A673 (cell line): ENCODE results near the gene MIA2. TPM values are rescaled to one million over a fixed set of nuclear protein-coding genes. Genes with fewer than 3 reads are reported as not detected.
"Not testable (repeated sequence)": the region's sequence is repeated elsewhere in the genome, so short reads cannot be mapped to it uniquely, and the experiment has no call there.

Experiments used
- BruUV-seq: library from RNA; stranded (reverse); fragments of 400-500 nt; replicated peaks from 2 replicates; lab custom pipeline; 2021; lab: Mats Ljungman, UMichigan
- CTCF ChIA-PET: fragments of 300-600 bp; sonication (Branson Sonifier 250); formaldehyde crosslinking; loops from one replicate; lab custom pipeline; 2022; ENCODE audit warnings: antibody characterized with exemption; lab: Charles Lee
- POLR2A ChIA-PET: fragments of 300-600 bp; sonication (Branson Sonifier 250); formaldehyde crosslinking; loops from one replicate; lab custom pipeline; 2022; ENCODE audit warnings: antibody characterized with exemption; ENCODE audit not compliant: low non-redundant PET; lab: Charles Lee
- DNase-seq: peaks from one replicate; pipeline ENCODE4 v3.0.0-alpha.2; 2015; ENCODE audit warnings: low spot score
- H3K27ac ChIP-seq: fragments of 200-600 bp; sonication (generic); 2 replicates; pipeline ENCODE4 v1.5.1; 2016; ENCODE audit warnings: mixed run types, low read depth, mild to moderate bottlenecking, mixed read lengths, antibody characterized with exemption, low read length; ENCODE audit not compliant: poor library complexity, severe bottlenecking
- H3K27me3 ChIP-seq: fragments of 200-600 bp; sonication (generic); replicated peaks from 2 replicates; pipeline ENCODE4 v1.6.1; 2017; ENCODE audit warnings: mixed run types, low read depth, mild to moderate bottlenecking, mixed read lengths, antibody characterized with exemption, low read length; ENCODE audit not compliant: insufficient read depth, poor library complexity
- H3K36me3 ChIP-seq: fragments of 200-600 bp; sonication (generic); 2 replicates; pipeline ENCODE4 v1.6.1; 2016; ENCODE audit warnings: mixed run types, mild to moderate bottlenecking, mixed read lengths, antibody characterized with exemption, low read length; ENCODE audit not compliant: insufficient read depth, poor library complexity, severe bottlenecking
- H3K4me1 ChIP-seq: fragments of 200-600 bp; sonication (generic); 2 replicates; pipeline ENCODE4 v1.6.1; 2017; ENCODE audit warnings: mixed run types, mild to moderate bottlenecking, mixed read lengths, antibody characterized with exemption, low read length; ENCODE audit not compliant: insufficient read depth, poor library complexity, severe bottlenecking
- H3K4me3 ChIP-seq: fragments of 200-600 bp; sonication (generic); 2 replicates; pipeline ENCODE4 v1.5.1; 2016; ENCODE audit warnings: low read depth, mixed run types, mild to moderate bottlenecking, mixed read lengths, low read length; ENCODE audit not compliant: poor library complexity, severe bottlenecking
- H3K9me3 ChIP-seq: fragments of 200-600 bp; sonication (generic); 2 replicates; pipeline ENCODE4 v1.6.1; 2016; ENCODE audit warnings: mixed run types, low read depth, mild to moderate bottlenecking, mixed read lengths, antibody characterized with exemption, low read length; ENCODE audit not compliant: poor library complexity, severe bottlenecking
- CTCF ChIP-seq: fragments of 300-800, 200-600 bp; sonication (generic); conservative IDR thresholded peaks from 2 replicates; pipeline ENCODE4 v1.5.1; 2017; ENCODE audit warnings: low read depth, mild to moderate bottlenecking, antibody characterized with exemption, low read length, moderate library complexity, mixed read lengths
- EZH2 ChIP-seq: fragments of 200-600 bp; sonication (generic); IDR thresholded peaks from 2 replicates; pipeline ENCODE4 v1.6.1; 2017; ENCODE audit warnings: borderline replicate concordance, low read depth, mild to moderate bottlenecking, mixed read lengths, antibody characterized with exemption, low read length; ENCODE audit not compliant: poor library complexity, severe bottlenecking
- intact Hi-C: fragments of 100-400 bp; cut with micrococcal nuclease; formaldehyde crosslinking; loops from one replicate; pipeline ENCODE4 v1.10.0; 2022; ENCODE audit not compliant: unreplicated experiment
- total RNA-seq: library from RNA; stranded (reverse); gene quantifications from 2 replicates; pipeline ENCODE4 v1.2.3, GENCODE V29; 2021

The MIA2 gene
- total RNA-seq, 1 experiment from 2014 or later: 16.7 TPM

- H3K4me1 ChIP-seq: no peaks in the 10 kb centered on the region
- no peak overlapping the region for H3K4me3 ChIP-seq
- intact Hi-C loops: no loop called here
- no TSS peak for BruUV-seq
- H3K9me3 ChIP-seq: peaks cover 15% of the 10 kb centered on the region
- peaks cover 6% of the 10 kb centered on the region for H3K36me3 ChIP-seq
- no peak for DNase-seq
- no peaks in the 10 kb centered on the region for H3K27me3 ChIP-seq
- no peak overlapping the region for H3K27ac ChIP-seq
- POLR2A ChIA-PET: no interaction called here
- TF ChIP-seq EZH2 (no peak), CTCF (no peak)
- CTCF ChIA-PET: no interaction called here
Measured at GRCh38 chr14:39275395-39275794, 41.7 kb downstream of the MIA2 start.

GRCh38 chr14:39276005-39276404 lies 42.3 kb downstream of the MIA2 start:
- peaks cover 6% of the 10 kb centered on the region for H3K36me3 ChIP-seq
- CTCF ChIA-PET: no interaction called here
- POLR2A ChIA-PET: no interaction called here
- H3K9me3 ChIP-seq: peaks cover 14% of the 10 kb centered on the region
- intact Hi-C loops: no loop called here
- DNase-seq: no peak
- H3K27me3 ChIP-seq: no peaks in the 10 kb centered on the region
- H3K4me3 ChIP-seq: no peak overlapping the region
- no peak overlapping the region for H3K27ac ChIP-seq
- no peaks in the 10 kb centered on the region for H3K4me1 ChIP-seq
- BruUV-seq: no TSS peak
- no peak for TF ChIP-seq EZH2

- H3K4me3 ChIP-seq: no peak overlapping the region
- no peaks in the 10 kb centered on the region for H3K4me1 ChIP-seq
- no TSS peak for BruUV-seq
- ChIA-PET CTCF (no interaction called here), POLR2A (no interaction called here)
- TF ChIP-seq CTCF: no peak
- TF ChIP-seq EZH2: no peak
- H3K27me3 ChIP-seq: no peaks in the 10 kb centered on the region
- intact Hi-C loops: no loop called here
- no peak overlapping the region for H3K27ac ChIP-seq
- DNase-seq: no peak
- peaks cover 8% of the 10 kb centered on the region for H3K9me3 ChIP-seq
- H3K36me3 ChIP-seq: peaks cover 6% of the 10 kb centered on the region
Measured at GRCh38 chr14:39276579-39277114, 42.9 kb downstream of the MIA2 start.

GRCh38 chr14:39279515-39279914 lies 45.8 kb downstream of the MIA2 start:
- no TSS peak for BruUV-seq
- H3K27ac ChIP-seq: no peak overlapping the region
- POLR2A ChIA-PET: no interaction called here
- no peaks in the 10 kb centered on the region for H3K4me1 ChIP-seq
- no peak overlapping the region for H3K4me3 ChIP-seq
- H3K9me3 ChIP-seq: no peaks in the 10 kb centered on the region
- CTCF ChIA-PET: no interaction called here
- TF ChIP-seq CTCF: no peak
- TF ChIP-seq EZH2: no peak
- DNase-seq: no peak
- H3K27me3 ChIP-seq: no peaks in the 10 kb centered on the region
- H3K36me3 ChIP-seq: peaks cover 9% of the 10 kb centered on the region
- intact Hi-C loops: no loop called here

GRCh38 chr14:39280678-39281077 lies 47.0 kb downstream of the MIA2 start:
- BruUV-seq, POLR2A ChIA-PET, CTCF ChIA-PET, DNase-seq, H3K9me3 ChIP-seq, H3K4me1 ChIP-seq, H3K27me3 ChIP-seq, H3K36me3 ChIP-seq, H3K4me3 ChIP-seq, intact Hi-C loops, H3K27ac ChIP-seq: not testable (repeated sequence)
